ENCODE measurements around the gene AP1M2.

- no peak for TF ChIP-seq POLR2A (IDR thresholded peaks at IDR 0.05)
- no peak for TF ChIP-seq CTCF (IDR thresholded peaks at IDR 0.05)
Observed at GRCh38 chr19:10634430-10634829, 47.3 kb upstream of the AP1M2 start.

All from esophagus squamous epithelium (tissue), 4 donors.